ENCODE data around the gene ZNF616.
"Not testable (repeated sequence)": the region's sequence is repeated elsewhere in the genome, so short reads cannot be mapped to it uniquely, and the experiment has no call there.

Gene ZNF616

DNA sequence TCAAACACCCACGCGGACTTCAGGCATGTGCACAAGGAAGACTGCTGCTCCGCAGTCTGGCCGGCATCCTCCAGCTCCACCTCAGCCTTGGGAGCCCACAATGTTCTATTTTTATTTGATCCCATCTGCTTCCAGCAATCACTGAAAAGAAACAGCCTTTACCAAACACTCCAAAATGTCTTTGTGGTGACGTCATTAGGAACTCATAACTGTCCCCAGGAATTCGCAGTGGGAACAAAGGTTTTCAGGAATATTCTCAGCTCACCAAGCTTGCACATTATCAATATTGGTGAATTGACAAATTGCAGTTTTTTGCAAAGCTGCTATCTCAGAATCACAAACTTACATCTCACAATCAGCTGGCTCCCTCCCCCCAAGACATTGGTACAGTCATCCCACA is 29.0 kb downstream of the ZNF616 start:
- no peak for DNase-seq (ENCODE audit: low read depth, low spot score)

DNA sequence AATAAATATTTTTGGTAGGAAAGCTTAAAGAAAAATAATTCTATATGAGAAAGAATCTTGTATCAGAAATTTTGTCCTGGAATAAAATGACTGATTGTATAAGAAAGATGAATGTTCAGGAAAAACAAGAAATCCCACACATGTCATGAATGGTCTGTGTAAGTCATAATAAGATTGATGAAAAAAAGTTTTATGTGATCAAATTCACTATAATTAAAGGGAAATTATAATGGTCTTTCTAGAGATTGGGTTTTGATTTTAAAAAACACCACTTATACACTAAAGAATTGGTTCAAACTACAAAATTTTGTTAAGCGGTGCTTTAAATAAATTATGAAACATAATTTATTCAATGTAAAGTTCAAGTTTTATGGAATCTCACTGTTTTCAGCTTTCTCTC is 37.0 kb downstream of the ZNF616 start:
- DNase-seq (ENCODE audit: low read depth, low spot score), result no peak

GRCh38 chr19:52101866-52102562 is 37.7 kb downstream of the ZNF616 start:
- DNase-seq (ENCODE audit: low read depth, low spot score), result no peak

GRCh38 chr19:52099497-52100138 is 40.1 kb downstream of the ZNF616 start:
- DNase-seq (ENCODE audit: low read depth, low spot score), result no peak

DNA sequence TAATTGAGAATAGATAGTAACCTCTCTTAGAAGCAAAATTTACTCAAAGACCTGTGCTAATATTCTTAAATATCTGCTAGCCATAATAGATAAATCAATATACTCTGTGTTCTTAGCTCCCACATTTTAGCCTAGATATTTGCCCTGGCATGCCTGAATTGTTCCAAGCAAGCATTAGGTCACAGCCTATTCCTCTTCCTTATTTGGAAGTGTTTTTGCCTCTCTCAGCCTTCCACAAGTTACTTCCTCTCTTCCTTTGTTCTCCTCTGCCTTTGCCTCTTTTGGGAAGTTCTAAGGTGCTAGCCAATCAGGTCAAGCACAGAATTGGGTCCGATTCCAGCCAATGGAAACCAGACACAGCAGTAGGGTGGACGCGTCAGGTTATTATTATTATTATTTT is 43.3 kb downstream of the ZNF616 start:
- not testable (repeated sequence) for DNase-seq (ENCODE audit: low read depth, low spot score)

GRCh38 chr19:52095172-52096014 is 44.3 kb downstream of the ZNF616 start, which contains the start of gene ZNF841:
ZNF841 (minus strand) TSS chr19:52095765; CDS start chr19:52084801, 10,964 bp downstream.
- peak; percentile 69 for DNase-seq (ENCODE audit: low read depth, low spot score)

- DNase-seq (ENCODE audit: low read depth, low spot score), result no peak
These were observed 45.1 kb downstream of the ZNF616 start for GRCh38 chr19:52094526-52095130.

DNA sequence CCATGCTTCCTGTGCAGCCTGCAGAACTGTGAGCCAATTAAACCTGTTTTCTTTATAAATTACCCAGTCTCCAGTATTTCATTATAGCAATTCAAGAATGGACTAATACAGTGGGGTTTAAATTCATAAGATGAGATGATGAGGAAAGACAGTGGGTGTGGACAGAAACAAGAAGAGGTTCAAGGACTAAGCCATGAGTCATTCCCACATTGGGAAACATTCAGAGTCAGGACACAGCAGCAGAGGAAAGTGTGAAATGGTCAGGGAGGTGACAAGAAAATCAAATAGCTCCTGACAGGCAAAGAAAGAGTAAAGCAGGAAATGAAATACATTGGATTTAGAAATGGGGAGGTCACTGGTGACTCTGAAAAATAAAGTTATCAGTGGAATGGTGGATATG is 53.3 kb downstream of the ZNF616 start:
- DNase-seq (ENCODE audit: low read depth, low spot score), result no peak

DNA sequence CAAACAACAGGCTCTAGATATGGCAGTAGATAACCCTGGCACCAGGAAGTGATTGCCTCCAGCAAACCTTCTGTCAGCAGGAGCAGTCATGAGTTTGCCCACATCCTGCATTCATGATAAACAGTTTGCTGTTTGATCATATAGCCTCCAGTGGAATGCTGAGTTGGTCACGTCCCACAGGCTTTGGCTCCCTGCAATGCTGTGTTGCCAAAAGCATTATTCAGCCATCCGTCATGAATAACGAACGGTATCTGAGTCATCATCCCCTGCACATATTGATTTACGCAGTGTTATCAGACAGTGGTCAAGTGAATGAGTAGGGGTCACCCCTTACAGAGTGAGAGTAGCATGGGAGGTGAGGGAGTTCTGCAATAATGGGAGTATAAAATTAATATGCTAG is 69.2 kb downstream of the ZNF616 start:
- no peak for DNase-seq (ENCODE audit: low read depth, low spot score)

- no peak for DNase-seq (ENCODE audit: low read depth, low spot score)
These were observed 70.1 kb downstream of the ZNF616 start for GRCh38 chr19:52069653-52070052.

GRCh38 chr19:52066258-52066863 is 73.4 kb downstream of the ZNF616 start:
- DNase-seq (ENCODE audit: low read depth, low spot score), result no peak

DNA sequence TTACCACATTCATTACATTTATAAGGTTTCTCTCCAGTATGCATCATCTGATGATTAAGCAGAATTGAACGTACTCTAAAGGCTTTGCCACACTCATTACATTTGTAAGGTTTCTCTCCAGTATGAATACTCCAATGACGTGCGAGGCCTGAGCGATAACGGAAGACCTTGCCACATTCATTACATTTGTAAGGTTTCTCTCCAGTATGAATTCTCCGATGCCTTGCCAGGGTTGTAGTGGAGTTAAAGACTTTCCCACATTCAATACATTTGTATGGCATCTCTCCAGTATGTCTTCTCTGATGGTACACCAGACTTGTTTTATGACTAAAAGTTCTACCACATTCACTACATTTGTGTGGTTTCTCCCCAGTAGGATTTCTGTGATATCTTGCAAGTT is 74.3 kb downstream of the ZNF616 start:
- no peak for DNase-seq (ENCODE audit: low read depth, low spot score)

Measured in activated CD4-positive, CD25-positive, alpha-beta regulatory T cell treated with anti-CD3 and anti-CD28 coated beads, Interleukin-2, amount 50 U/mL, for 16 hours (primary cell).